Activated naive CD4-positive, alpha-beta T cell treated with anti-CD3 and anti-CD28 coated beads, Interleukin-2, amount 50 U/mL, for 72 hours (primary cell): ENCODE measurements around the gene ACOXL. TPM values are rescaled to one million over a fixed set of nuclear protein-coding genes. Genes with fewer than 3 reads are reported as not detected.

Source experiments
- ATAC-seq, 2 donors: fragments of 150-1000 bp; cut with Tn5 transposase; 2 replicates each; pipeline ENCODE4 v1.10.0; 2021; ENCODE audit warnings: mild to moderate bottlenecking in 2 of 2, moderate library complexity in 2 of 2
- DNase-seq, 2 donors: peaks; one replicate each; pipeline ENCODE4 v3.0.0; 2021 to 2022; ENCODE audit warnings: low spot score in 2 of 2
- H3K27ac Mint-ChIP-seq, 2 donors: one replicate each; pipeline ENCODE4 v1.8.0; 2022; ENCODE audit warnings: mild to moderate bottlenecking in 2 of 2, mixed read lengths in 2 of 2
- H3K36me3 Mint-ChIP-seq, 2 donors: one replicate each; pipeline ENCODE4 v1.8.0; 2022; ENCODE audit warnings: mixed read lengths in 2 of 2
- H3K9me3 Mint-ChIP-seq, 2 donors: one replicate each; pipeline ENCODE4 v1.8.0; 2022; ENCODE audit warnings: mixed read lengths in 2 of 2
- total RNA-seq, 2 donors: library from RNA; stranded (reverse); gene quantifications; one replicate each; pipeline ENCODE4 v1.2.3, GENCODE V29; 2022

The ACOXL gene
- total RNA-seq, 2 donors from 2014 or later, result 0.16 TPM; not detected in 1

DNA sequence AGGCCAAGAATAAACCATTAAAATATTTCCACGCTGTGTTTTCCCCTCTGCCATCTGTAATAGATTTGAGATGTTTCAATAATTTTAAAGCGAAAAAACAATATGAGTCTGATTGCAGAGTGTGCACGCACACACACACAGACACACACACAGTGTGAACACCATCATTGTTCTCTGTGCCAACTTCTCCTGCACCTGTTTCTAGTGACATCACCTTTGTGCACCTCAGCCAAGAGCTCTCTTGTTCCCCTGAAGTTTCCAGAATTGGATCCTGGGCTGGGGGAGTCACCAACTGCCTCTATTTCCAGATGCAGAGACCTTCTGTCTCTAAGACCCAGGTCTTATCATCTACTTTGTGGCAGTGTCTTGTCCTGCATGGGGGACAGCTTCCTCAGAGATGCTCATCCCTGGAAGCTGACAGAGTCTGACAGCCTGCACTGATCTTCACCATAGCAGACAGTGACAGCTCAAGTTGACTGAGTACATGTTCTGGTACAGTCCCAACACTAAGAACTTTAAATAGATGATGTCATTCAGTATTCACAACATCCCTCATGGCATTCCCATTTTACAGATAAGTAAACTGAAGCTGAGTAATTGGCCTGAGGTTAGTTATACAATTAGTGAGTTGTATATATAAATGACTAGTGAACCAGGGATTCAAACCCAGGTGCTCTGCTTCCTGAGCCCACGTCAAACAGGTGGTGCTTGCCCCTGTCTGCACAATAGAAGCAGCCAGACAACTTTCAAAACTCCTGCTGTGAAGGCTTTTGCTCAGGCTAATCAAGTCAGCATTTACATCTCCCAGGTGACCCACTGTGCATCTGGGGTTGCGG is 39.4 kb downstream of the ACOXL start:
- ATAC-seq, result peak; percentile 41 to 43
- H3K27ac Mint-ChIP-seq, result no peak overlapping the region
- H3K9me3 Mint-ChIP-seq, result no peaks in the 10 kb centered on the region

DNA sequence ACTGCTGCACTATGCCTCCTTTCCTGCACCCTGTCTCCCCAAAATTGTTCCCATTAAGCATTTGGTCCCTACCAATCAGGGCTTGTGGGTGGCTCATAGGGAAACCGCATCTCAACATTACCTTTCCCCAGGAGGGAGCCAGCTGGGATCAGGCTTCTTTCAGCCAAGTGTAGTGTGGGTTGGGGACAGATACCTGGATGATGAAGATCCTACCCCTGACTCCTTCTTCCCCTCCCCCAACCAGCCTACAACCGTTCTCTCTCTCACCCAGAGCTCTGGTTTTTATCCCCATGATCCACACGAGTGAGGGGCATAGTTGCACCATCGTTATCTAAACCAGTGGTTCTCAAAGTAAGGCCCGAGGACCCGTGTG is 40.0 kb downstream of the ACOXL start:
- DNase-seq (no peak), ATAC-seq (no peak)
- no peaks in the 10 kb centered on the region for H3K9me3 Mint-ChIP-seq
- H3K27ac Mint-ChIP-seq, result no peak overlapping the region
- no peaks in the 10 kb centered on the region for H3K36me3 Mint-ChIP-seq

More for the DNA sequence above, 39.4 kb downstream of the ACOXL start:
- H3K36me3 Mint-ChIP-seq, result peaks cover 0 to 2% of the 10 kb centered on the region in 2 donors
- no peak for DNase-seq

DNA sequence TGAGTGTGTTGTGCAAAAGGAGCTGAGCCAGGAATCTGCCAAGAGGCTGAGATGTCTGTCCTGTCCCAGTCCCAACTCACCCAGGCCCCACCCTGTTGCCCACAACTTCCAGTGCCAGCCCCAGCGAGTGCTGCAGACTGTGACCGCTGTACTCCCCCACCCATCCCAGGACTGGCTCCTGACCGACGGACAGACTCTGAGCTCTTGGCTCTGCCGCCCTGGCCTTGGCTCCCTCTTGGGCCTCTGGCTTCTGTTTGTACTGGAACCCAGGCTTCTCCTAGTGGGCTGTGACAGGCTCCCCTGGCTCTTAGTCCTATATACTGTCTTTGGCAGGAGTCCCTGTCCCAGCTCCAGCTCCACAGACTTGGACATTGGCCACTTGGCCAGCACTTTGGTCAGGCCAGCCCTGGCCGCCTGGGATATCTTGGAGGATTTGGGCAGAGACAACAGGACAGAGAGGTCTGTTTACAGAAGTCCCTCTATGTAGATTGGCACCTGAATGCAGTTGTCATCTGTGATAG is 41.1 kb downstream of the ACOXL start:
- ATAC-seq (no peak), DNase-seq (no peak)
- Mint-ChIP-seq H3K36me3 (no peaks in the 10 kb centered on the region), H3K9me3 (no peaks in the 10 kb centered on the region), H3K27ac (no peak overlapping the region)

DNA sequence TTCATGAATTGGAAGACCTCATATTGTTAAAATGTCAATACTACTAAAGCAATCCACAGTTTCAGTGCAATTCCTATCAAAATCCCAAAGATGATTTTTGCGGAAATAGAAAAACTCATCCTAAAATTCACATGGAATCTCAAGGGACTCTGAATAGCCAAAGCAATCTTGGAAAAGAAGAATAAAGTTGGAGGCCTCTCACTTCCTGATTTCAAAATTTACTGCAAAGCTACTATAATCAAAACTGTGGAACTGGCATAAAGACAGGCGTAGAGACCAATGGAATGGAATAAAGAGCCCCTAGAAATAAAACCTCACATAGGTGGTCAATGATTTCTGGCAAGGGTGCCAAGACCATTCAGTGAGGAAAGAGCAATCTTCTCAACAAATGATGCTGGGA is 42.3 kb downstream of the ACOXL start:
- H3K36me3 Mint-ChIP-seq, result no peaks in the 10 kb centered on the region
- no peak overlapping the region for H3K27ac Mint-ChIP-seq

DNA sequence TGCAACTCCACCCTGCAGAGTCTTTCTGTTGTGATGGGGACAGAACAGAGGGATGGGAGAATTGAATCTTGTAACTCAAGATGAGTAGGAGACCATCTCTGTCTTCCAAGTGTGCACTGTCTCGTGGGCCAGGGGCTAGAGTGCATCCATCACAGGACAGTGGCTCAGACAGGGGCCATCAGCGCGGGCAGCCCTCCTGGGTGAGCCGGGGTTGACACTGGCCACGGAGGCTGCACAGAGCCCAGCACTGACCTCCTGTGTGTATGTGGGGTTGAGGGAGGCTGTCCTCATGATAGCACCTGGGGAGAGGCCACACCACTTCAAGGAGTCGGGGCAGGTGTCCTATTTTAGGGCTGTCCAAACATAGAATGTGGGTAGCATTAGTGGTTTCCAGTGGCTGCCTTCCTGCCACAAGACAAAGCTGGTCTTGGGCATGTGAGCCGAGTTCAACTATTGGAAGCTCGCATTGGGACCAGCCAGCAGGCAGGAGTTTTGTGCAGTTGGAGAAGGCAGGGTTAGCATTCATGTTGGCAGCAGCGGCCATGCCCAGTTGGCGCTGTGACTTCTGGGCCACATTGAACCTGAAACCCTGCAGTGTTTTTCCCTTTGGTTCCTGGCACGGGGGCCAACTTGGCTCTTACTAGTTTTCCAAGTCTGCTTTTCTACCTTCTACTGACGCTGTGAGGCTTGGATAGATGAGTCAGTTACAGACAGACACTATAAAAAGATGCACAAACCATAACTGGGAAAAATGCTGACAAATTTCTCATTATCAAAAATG is 45.3 kb downstream of the ACOXL start:
- no peak for ATAC-seq
- Mint-ChIP-seq H3K36me3 (no peaks in the 10 kb centered on the region), H3K9me3 (no peaks in the 10 kb centered on the region), H3K27ac (no peak overlapping the region)
- DNase-seq, result no peak

More for the DNA sequence above, 42.3 kb downstream of the ACOXL start:
- no peaks in the 10 kb centered on the region for H3K9me3 Mint-ChIP-seq
- no peak for ATAC-seq
- no peak for DNase-seq

DNA sequence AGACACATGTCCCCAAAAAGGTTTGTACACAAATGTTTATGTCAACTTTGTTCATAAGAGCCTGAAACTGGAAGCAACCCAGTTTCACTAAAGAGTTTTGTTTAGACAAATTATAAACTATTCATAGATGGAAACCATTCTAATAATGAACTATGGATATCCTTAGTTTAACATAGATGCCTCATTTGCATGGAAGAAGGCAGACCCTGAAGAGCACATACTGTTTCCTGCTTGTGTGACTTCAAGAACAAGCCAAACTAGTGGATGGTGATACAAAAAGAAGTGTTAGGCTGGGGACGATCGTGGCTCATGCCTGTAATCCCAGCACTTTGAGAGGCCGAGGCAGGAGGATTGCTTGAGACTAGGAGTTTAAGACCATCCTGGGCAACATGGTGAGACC is 48.1 kb downstream of the ACOXL start:
- H3K27ac Mint-ChIP-seq, result no peak overlapping the region
- no peaks in the 10 kb centered on the region for H3K9me3 Mint-ChIP-seq
- no peak for DNase-seq
- no peak for ATAC-seq
- no peaks in the 10 kb centered on the region for H3K36me3 Mint-ChIP-seq

DNA sequence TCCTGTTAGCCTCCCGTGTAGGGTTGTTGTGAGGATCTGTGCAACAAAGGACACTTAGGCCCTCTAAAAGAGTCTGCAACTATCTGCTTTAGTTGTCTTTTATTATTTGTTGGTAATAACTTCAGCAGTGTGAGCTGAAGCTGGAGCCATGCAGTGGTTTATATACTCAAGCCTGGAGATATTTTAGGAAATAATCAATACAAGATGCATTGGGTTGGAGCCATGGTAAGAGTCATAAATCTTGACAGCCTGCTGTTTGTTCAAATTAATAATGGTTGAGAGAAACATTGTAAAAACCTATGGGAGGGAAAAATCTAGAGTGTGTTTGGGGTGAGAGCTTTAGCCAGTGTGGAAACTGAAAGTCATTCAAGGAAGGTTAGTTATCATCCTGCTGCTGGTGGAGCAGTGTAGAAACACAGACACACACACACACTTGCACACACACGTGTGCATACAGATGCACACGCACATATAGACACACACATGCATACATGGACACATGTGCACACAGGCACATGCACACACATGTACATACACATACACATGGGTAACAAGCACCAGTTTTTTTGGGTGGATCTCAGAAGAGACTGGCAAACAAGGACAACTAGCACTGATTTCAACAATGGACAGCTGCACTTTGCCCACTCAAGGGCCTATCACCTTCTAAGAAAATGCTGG is 51.0 kb downstream of the ACOXL start:
- no peak for ATAC-seq
- H3K36me3 Mint-ChIP-seq, result no peaks in the 10 kb centered on the region
- no peak overlapping the region for H3K27ac Mint-ChIP-seq
- H3K9me3 Mint-ChIP-seq, result peaks cover 0 to 5% of the 10 kb centered on the region in 2 donors
- DNase-seq, result no peak

DNA sequence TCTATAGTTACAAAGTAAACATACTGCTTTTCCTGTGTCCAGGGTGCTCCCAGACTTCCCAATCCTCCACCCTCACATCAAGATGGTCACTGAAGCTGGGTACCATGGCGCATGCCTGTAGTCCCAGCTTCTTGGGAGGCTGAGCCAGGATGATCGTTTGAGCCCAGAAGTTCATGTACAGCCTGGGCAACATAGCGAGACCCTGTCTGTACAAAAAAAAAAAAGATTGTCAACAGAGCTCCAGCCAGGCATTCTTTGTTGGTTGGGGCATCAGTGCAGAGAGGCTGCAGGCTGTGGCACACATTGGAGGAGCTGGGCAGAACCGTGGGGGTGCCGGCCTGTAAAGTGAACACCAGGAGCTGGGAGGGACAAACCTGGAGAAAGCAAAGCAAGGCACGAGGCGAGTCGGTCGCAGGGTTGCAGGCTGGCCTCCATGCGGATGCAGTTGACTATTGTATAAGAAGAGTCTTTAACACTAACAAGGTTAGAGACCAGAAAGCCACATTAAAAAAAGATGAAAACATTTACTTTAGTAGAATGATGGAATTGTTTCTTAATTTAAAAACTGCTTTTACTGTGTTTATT is 51.8 kb downstream of the ACOXL start:
- Mint-ChIP-seq H3K9me3 (peaks cover 0 to 5% of the 10 kb centered on the region in 2 donors), H3K36me3 (no peaks in the 10 kb centered on the region), H3K27ac (no peak overlapping the region)
- ATAC-seq, result no peak
- no peak for DNase-seq

DNA sequence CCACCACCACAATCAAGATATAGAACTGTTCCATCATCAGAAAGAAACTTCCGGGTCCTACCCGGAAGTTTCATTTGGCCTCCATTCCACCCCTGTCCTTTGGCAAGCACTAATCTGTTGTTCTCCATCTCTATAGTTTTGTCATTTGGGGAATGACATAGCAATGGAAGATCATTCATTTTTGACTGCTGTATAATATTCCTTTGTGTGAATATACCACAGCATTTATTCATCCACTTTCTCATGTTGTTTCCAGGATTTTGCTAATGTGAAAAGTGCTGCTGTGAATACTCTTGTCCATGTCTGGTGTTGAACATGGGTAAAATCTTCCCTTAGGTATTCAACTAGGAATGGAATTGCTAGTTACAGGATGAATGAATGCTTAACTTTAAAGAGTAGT is 53.1 kb downstream of the ACOXL start:
- ATAC-seq (no peak), DNase-seq (no peak)
- Mint-ChIP-seq H3K9me3 (peaks cover 0 to 5% of the 10 kb centered on the region in 2 donors), H3K36me3 (no peaks in the 10 kb centered on the region), H3K27ac (no peak overlapping the region)

DNA sequence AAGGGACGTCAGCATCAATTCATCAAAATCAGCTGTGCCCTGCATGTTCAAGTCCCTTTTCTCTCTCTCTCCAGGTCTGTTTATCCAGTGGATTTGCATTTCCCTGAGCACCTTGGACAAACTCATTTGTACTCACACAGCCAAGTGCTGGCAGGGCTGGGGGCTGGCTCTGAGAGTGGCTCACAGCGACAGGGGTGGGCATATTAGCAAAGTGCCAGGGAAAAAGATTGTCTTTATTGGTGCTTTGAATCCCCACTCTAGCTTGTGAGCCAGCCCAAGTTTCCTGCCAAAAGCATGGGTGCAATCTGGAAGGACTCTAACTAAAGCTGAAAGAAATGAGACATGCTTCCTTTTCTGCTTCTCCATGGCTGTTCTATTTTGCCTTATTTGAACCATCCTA is 56.6 kb downstream of the ACOXL start:
- DNase-seq (no peak), ATAC-seq (no peak)
- H3K36me3 Mint-ChIP-seq, result no peaks in the 10 kb centered on the region
- no peak overlapping the region for H3K27ac Mint-ChIP-seq
- H3K9me3 Mint-ChIP-seq, result peaks cover 0 to 5% of the 10 kb centered on the region in 2 donors

DNA sequence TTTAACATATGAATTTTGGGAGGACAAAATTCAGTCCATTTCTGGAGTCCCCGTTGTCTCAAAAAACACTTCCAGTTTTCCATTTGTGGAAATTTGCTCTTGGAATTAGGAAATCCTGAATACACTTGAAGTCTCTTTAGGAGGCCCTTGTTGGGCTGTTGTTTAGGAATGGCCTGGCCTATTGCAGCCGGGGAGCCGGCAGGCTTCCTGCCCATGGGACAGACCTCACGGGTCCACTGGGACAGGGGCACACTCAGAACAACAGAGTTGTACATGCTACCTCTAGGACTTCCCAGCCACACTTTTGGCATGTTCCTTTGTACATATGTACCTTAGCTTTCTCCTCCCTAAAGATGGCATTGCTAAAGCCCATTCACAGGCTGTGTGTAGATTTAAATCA is 57.3 kb downstream of the ACOXL start:
- H3K36me3 Mint-ChIP-seq, result no peaks in the 10 kb centered on the region
- ATAC-seq, result no peak
- H3K27ac Mint-ChIP-seq, result no peak overlapping the region
- H3K9me3 Mint-ChIP-seq, result peaks cover 0 to 5% of the 10 kb centered on the region in 2 donors
- no peak for DNase-seq

DNA sequence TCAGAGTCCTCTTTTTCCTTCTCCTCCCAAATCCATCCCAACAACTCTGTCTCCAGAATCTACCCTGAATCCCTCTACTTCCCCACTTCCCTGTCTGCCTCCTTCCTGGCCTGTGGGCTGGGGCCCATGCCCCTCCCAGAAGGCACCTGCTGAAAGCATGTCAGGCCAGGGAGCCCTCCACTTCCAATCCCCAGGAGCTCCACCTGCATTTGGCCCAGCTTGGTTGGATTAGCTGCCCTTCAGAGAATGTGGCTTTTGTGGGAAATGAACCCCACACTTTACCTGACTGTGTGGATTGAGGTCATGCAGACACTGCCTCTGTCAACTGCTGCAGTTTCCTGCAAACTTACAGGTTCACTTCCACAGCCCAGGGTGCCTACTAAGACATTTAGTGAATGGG is 58.5 kb downstream of the ACOXL start:
- DNase-seq, result no peak
- Mint-ChIP-seq H3K9me3 (peaks cover 0 to under 1% of the 10 kb centered on the region in 2 donors), H3K27ac (no peak overlapping the region), H3K36me3 (no peaks in the 10 kb centered on the region)
- ATAC-seq, result no peak

DNA sequence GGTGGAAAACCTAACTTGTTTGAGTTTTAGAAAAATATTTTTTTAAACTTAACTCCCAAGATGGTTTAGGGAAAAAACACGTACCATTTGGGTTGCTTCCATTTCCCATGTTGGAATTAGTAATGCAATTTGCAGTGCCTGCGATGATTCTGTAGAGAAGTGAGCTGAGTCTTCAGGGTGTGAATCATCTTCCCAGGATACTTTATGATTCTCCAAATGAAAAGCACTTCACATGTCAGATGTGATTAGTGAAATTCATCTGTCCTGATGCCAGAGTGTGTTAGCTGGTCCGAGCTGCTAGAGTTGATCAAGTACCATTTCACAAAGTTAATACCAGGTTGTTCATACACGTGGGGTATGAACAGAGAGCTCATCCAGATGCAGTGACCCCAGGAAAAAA is 59.1 kb downstream of the ACOXL start:
- no peak for DNase-seq
- H3K27ac Mint-ChIP-seq, result no peak overlapping the region
- ATAC-seq, result no peak
- no peaks in the 10 kb centered on the region for H3K36me3 Mint-ChIP-seq
- H3K9me3 Mint-ChIP-seq, result no peaks in the 10 kb centered on the region

DNA sequence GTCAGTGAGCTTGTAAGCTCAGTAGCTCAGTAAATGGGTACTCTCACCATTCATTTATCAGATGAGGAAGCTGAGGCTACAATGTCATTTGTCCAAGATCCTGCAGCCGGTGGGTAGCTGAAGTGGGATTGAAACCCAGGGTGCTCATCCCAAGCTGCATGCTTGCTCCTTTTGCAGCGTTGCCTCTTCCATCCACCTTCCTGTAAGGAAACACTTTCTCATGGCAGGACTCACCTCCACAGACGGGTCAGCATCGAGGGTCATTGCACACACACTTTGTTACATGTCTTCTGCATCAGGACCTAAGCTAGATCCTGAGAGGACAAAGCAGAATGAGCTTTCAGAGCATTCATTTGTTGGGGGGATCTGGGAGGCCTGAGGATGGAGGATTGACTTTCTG is 60.7 kb downstream of the ACOXL start:
- H3K36me3 Mint-ChIP-seq, result no peaks in the 10 kb centered on the region
- no peaks in the 10 kb centered on the region for H3K9me3 Mint-ChIP-seq
- ATAC-seq (no peak), DNase-seq (no peak)
- no peak overlapping the region for H3K27ac Mint-ChIP-seq

DNA sequence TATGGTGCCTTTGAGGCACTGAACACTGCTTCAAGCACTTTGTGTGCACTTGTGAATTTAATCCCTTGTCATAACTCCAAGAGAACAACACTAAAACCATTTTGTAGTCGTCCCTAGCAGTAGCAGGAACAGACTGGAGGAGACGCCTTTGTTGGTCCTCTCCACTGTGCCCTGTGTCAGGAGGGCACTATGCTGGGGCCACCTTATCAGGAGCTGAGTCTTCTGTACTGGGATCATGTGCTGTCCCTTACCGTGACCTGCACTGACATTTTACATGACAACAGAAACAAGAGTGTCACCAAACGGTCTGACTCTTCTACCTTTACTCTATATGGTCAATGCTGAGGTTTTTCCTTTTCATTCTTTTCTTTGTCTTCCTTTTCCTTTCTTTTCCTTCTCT is 62.0 kb downstream of the ACOXL start:
- no peak overlapping the region for H3K27ac Mint-ChIP-seq
- no peak for DNase-seq
- H3K9me3 Mint-ChIP-seq, result no peaks in the 10 kb centered on the region
- H3K36me3 Mint-ChIP-seq, result no peaks in the 10 kb centered on the region
- ATAC-seq, result no peak

DNA sequence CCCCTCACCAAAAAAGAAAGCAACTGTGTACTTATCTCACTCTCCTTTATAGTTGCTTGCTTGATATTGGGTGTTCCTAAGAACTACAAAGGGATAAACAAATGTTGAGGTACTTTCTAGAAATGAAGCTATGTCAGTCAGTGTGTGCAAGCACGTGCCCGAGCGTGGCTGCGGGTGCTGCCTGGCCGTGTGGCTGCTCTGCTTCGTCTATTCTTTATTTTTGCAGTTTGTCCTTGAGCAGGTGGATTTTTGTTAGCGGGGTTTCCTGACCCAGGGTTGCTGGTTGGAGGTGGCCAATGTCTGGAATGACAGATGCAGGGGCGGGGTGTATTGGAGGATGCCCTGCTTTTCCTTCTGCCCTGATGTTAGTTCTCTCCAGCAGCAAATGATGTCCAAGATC is 62.6 kb downstream of the ACOXL start:
- no peak for ATAC-seq
- no peaks in the 10 kb centered on the region for H3K36me3 Mint-ChIP-seq
- peaks cover 0 to under 1% of the 10 kb centered on the region in 2 donors for H3K9me3 Mint-ChIP-seq
- DNase-seq, result no peak
- H3K27ac Mint-ChIP-seq, result no peak overlapping the region
